Activated CD4-positive, alpha-beta T cell treated with anti-CD3 and anti-CD28 coated beads for 1 hour (primary cell): Measurements from ENCODE around the gene RNF8.
"Not testable (repeated sequence)": the region's sequence is repeated elsewhere in the genome, so short reads cannot be mapped to it uniquely, and the experiment has no call there.

Source experiments
- DNase-seq: peaks from one replicate; pipeline ENCODE4 v3.0.0-alpha.2; 2020

The RNF8 gene

GRCh38 chr6:37321516-37322415 is 32.0 kb upstream of the RNF8 start:
- no peak for DNase-seq

GRCh38 chr6:37323580-37323979 is 30.2 kb upstream of the RNF8 start:
- DNase-seq, result no peak

- DNase-seq, result no peak
Observed at GRCh38 chr6:37324131-37325033, 29.4 kb upstream of the RNF8 start.

GRCh38 chr6:37330345-37330744 is 23.4 kb upstream of the RNF8 start:
- not testable (repeated sequence) for DNase-seq

GRCh38 chr6:37331047-37331446 is 22.7 kb upstream of the RNF8 start:
- DNase-seq, result no peak

GRCh38 chr6:37332894-37333293 is 20.9 kb upstream of the RNF8 start:
- DNase-seq, result no peak

- DNase-seq, result no peak
Observed at GRCh38 chr6:37334047-37334446, 19.7 kb upstream of the RNF8 start.

- not testable (repeated sequence) for DNase-seq
Observed at GRCh38 chr6:37338317-37338716, 15.5 kb upstream of the RNF8 start.

- DNase-seq, result no peak
Observed at GRCh38 chr6:37338745-37339255, 15.0 kb upstream of the RNF8 start.

GRCh38 chr6:37339741-37340638 is 13.8 kb upstream of the RNF8 start:
- DNase-seq, result no peak

- no peak for DNase-seq
Observed at GRCh38 chr6:37340639-37340943, 13.2 kb upstream of the RNF8 start.

- no peak for DNase-seq
Observed at GRCh38 chr6:37343248-37343647, 10.5 kb upstream of the RNF8 start.

GRCh38 chr6:37344308-37344707 is 9.5 kb upstream of the RNF8 start:
- DNase-seq, result no peak

- not testable (repeated sequence) for DNase-seq
Observed at GRCh38 chr6:37345804-37346203, 8.0 kb upstream of the RNF8 start.

- DNase-seq, result no peak
Observed at GRCh38 chr6:37347177-37347576, 6.6 kb upstream of the RNF8 start.

- no peak for DNase-seq
Observed at GRCh38 chr6:37347670-37348111, 6.1 kb upstream of the RNF8 start.

GRCh38 chr6:37351027-37351426 is 2.8 kb upstream of the RNF8 start:
- no peak for DNase-seq

GRCh38 chr6:37352384-37352783 is 1.4 kb upstream of the RNF8 start:
- DNase-seq, result no peak

GRCh38 chr6:37354526-37355384 is 972 bp downstream of the RNF8 start:
- no peak for DNase-seq

GRCh38 chr6:37357288-37357687 is 3.5 kb downstream of the RNF8 start:
- DNase-seq, result no peak

- DNase-seq, result no peak
Observed at GRCh38 chr6:37357860-37358259, 4.1 kb downstream of the RNF8 start.

- no peak for DNase-seq
Observed at GRCh38 chr6:37359039-37359438, 5.3 kb downstream of the RNF8 start.
